ENCODE data around the gene DRD1. TPM values are rescaled to one million over a fixed set of nuclear protein-coding genes. Genes with fewer than 3 reads are reported as not detected.
"Not testable (repeated sequence)": the region's sequence is repeated elsewhere in the genome, so short reads cannot be mapped to it uniquely, and the experiment has no call there.

Gene DRD1
- total RNA-seq, 2 donors from 2014 or later: not detected

- Mint-ChIP-seq H3K27me3 (ENCODE audit: low read depth) (peaks cover 13% of the 10 kb centered on the region), H3K36me3 (ENCODE audit: insufficient read depth in 2 of 2) (peaks cover 0 to 3% of the 10 kb centered on the region in 2 donors), H3K4me3 (peak overlapping the region in 1 of 2 donors; percentile 11), H3K9me3 (peaks cover 0 to 3% of the 10 kb centered on the region in 2 donors), H3K4me1 (ENCODE audit: low read depth) (peaks cover 28% of the 10 kb centered on the region), H3K27ac (no peak overlapping the region)
- peak; percentile 97 to 98 for ATAC-seq (replicated peaks in 1 of 2)
- peak; percentile 78 to 80 for DNase-seq
These were observed 20.3 kb upstream of the DRD1 start for GRCh38 chr5:175464074-175464941.

- Mint-ChIP-seq H3K27me3 (ENCODE audit: low read depth) (peaks cover 13% of the 10 kb centered on the region), H3K27ac (no peak overlapping the region), H3K36me3 (ENCODE audit: insufficient read depth in 2 of 2) (peaks cover 0 to 2% of the 10 kb centered on the region in 2 donors), H3K4me3 (no peak overlapping the region), H3K4me1 (ENCODE audit: low read depth) (peaks cover 28% of the 10 kb centered on the region), H3K9me3 (peaks cover 0 to 2% of the 10 kb centered on the region in 2 donors)
- no peak for DNase-seq
- no peak for ATAC-seq (replicated peaks in 1 of 2)
These were observed 19.7 kb upstream of the DRD1 start for GRCh38 chr5:175463641-175464040.

- H3K9me3 Mint-ChIP-seq: no peaks in the 10 kb centered on the region
These were observed 17.4 kb upstream of the DRD1 start for GRCh38 chr5:175461370-175461769.

GRCh38 chr5:175460552-175460951, 16.6 kb upstream of the DRD1 start:
- DNase-seq: no peak
- ATAC-seq (replicated peaks in 1 of 2): no peak
- no peaks in the 10 kb centered on the region for H3K9me3 Mint-ChIP-seq
- H3K27me3 Mint-ChIP-seq (ENCODE audit: low read depth): peaks cover 7% of the 10 kb centered on the region
- no peak overlapping the region for H3K27ac Mint-ChIP-seq
- H3K36me3 Mint-ChIP-seq (ENCODE audit: insufficient read depth in 2 of 2): no peaks in the 10 kb centered on the region
- peaks cover 37% of the 10 kb centered on the region for H3K4me1 Mint-ChIP-seq (ENCODE audit: low read depth)
- no peak overlapping the region for H3K4me3 Mint-ChIP-seq

More at GRCh38 chr5:175461370-175461769, 17.4 kb upstream of the DRD1 start:
- H3K27ac Mint-ChIP-seq: no peak overlapping the region
- H3K27me3 Mint-ChIP-seq (ENCODE audit: low read depth): peaks cover 5% of the 10 kb centered on the region
- H3K4me1 Mint-ChIP-seq (ENCODE audit: low read depth): peaks cover 41% of the 10 kb centered on the region
- ATAC-seq (replicated peaks in 1 of 2): no peak
- DNase-seq: no peak
- H3K4me3 Mint-ChIP-seq: no peak overlapping the region
- no peaks in the 10 kb centered on the region for H3K36me3 Mint-ChIP-seq (ENCODE audit: insufficient read depth in 2 of 2)

- no peak overlapping the region for H3K27ac Mint-ChIP-seq
- ATAC-seq (replicated peaks in 1 of 2) (no peak), DNase-seq (no peak)
- H3K4me1 Mint-ChIP-seq (ENCODE audit: low read depth): peaks cover 33% of the 10 kb centered on the region
- H3K4me3 Mint-ChIP-seq: no peak overlapping the region
- H3K36me3 Mint-ChIP-seq (ENCODE audit: insufficient read depth in 2 of 2): no peaks in the 10 kb centered on the region
- no peaks in the 10 kb centered on the region for H3K9me3 Mint-ChIP-seq
- H3K27me3 Mint-ChIP-seq (ENCODE audit: low read depth): peaks cover 12% of the 10 kb centered on the region
These were observed 16.1 kb upstream of the DRD1 start for GRCh38 chr5:175460126-175460525.

GRCh38 chr5:175457466-175457865, 13.5 kb upstream of the DRD1 start:
- Mint-ChIP-seq H3K27me3 (ENCODE audit: low read depth) (peaks cover 35% of the 10 kb centered on the region), H3K4me3 (no peak overlapping the region), H3K36me3 (ENCODE audit: insufficient read depth in 2 of 2) (no peaks in the 10 kb centered on the region), H3K4me1 (ENCODE audit: low read depth) (peaks cover 24% of the 10 kb centered on the region), H3K9me3 (peaks cover 0 to 2% of the 10 kb centered on the region in 2 donors), H3K27ac (no peak overlapping the region)
- peak in 1 of 2 donors; percentile 6 for DNase-seq
- peak; percentile 93 for ATAC-seq (replicated peaks in 1 of 2)

- DNase-seq (no peak), ATAC-seq (replicated peaks in 1 of 2) (no peak)
- Mint-ChIP-seq H3K27ac (no peak overlapping the region), H3K9me3 (peaks cover 0 to 2% of the 10 kb centered on the region in 2 donors), H3K27me3 (ENCODE audit: low read depth) (peaks cover 45% of the 10 kb centered on the region), H3K4me1 (ENCODE audit: low read depth) (peaks cover 24% of the 10 kb centered on the region), H3K36me3 (ENCODE audit: insufficient read depth in 2 of 2) (no peaks in the 10 kb centered on the region), H3K4me3 (no peak overlapping the region)
These were observed 12.2 kb upstream of the DRD1 start for GRCh38 chr5:175456105-175456742.

GRCh38 chr5:175454338-175454737, 10.4 kb upstream of the DRD1 start:
- DNase-seq; H3K36me3 Mint-ChIP-seq (ENCODE audit: insufficient read depth in 2 of 2); H3K4me3 Mint-ChIP-seq; ATAC-seq (replicated peaks in 1 of 2); H3K9me3 Mint-ChIP-seq; H3K27ac Mint-ChIP-seq: not testable (repeated sequence)
- peaks cover 60% of the 10 kb centered on the region for H3K27me3 Mint-ChIP-seq (ENCODE audit: low read depth)
- peaks cover 19% of the 10 kb centered on the region for H3K4me1 Mint-ChIP-seq (ENCODE audit: low read depth)

- DNase-seq (no peak), ATAC-seq (replicated peaks in 1 of 2) (no peak)
- Mint-ChIP-seq H3K4me1 (ENCODE audit: low read depth) (peaks cover 11% of the 10 kb centered on the region), H3K27ac (no peak overlapping the region), H3K36me3 (ENCODE audit: insufficient read depth in 2 of 2) (no peaks in the 10 kb centered on the region), H3K4me3 (no peak overlapping the region), H3K9me3 (peaks cover 0 to 2% of the 10 kb centered on the region in 2 donors), H3K27me3 (ENCODE audit: low read depth) (peaks cover 74% of the 10 kb centered on the region)
These were observed 8.2 kb upstream of the DRD1 start for GRCh38 chr5:175452166-175452565.

- Mint-ChIP-seq H3K36me3 (ENCODE audit: insufficient read depth in 2 of 2) (no peaks in the 10 kb centered on the region), H3K27me3 (ENCODE audit: low read depth) (peaks cover 69% of the 10 kb centered on the region), H3K4me3 (no peak overlapping the region), H3K9me3 (no peaks in the 10 kb centered on the region), H3K4me1 (ENCODE audit: low read depth) (peaks cover 8% of the 10 kb centered on the region), H3K27ac (no peak overlapping the region)
- no peak for ATAC-seq (replicated peaks in 1 of 2)
- no peak for DNase-seq
These were observed 4.3 kb upstream of the DRD1 start for GRCh38 chr5:175448276-175448675.

- no peak overlapping the region for H3K27ac Mint-ChIP-seq
- H3K27me3 Mint-ChIP-seq (ENCODE audit: low read depth): peaks cover 69% of the 10 kb centered on the region
- ATAC-seq (replicated peaks in 1 of 2) (no peak), DNase-seq (no peak)
- no peaks in the 10 kb centered on the region for H3K36me3 Mint-ChIP-seq (ENCODE audit: insufficient read depth in 2 of 2)
- peaks cover 8% of the 10 kb centered on the region for H3K4me1 Mint-ChIP-seq (ENCODE audit: low read depth)
- H3K9me3 Mint-ChIP-seq: no peaks in the 10 kb centered on the region
- H3K4me3 Mint-ChIP-seq: no peak overlapping the region
These were observed 3.6 kb upstream of the DRD1 start for GRCh38 chr5:175447571-175447970.

- peaks cover 71% of the 10 kb centered on the region for H3K27me3 Mint-ChIP-seq (ENCODE audit: low read depth)
These were observed 2.4 kb upstream of the DRD1 start for GRCh38 chr5:175446378-175446777.

GRCh38 chr5:175444905-175445456, 999 bp upstream of the DRD1 start:
- no peaks in the 10 kb centered on the region for H3K9me3 Mint-ChIP-seq
- H3K27me3 Mint-ChIP-seq (ENCODE audit: low read depth): peaks cover 71% of the 10 kb centered on the region
- ATAC-seq (replicated peaks in 1 of 2) (peak; percentile 10 to 14), DNase-seq (no peak)
- H3K4me1 Mint-ChIP-seq (ENCODE audit: low read depth): peaks cover 8% of the 10 kb centered on the region
- H3K36me3 Mint-ChIP-seq (ENCODE audit: insufficient read depth in 2 of 2): no peaks in the 10 kb centered on the region
- H3K27ac Mint-ChIP-seq: no peak overlapping the region
- H3K4me3 Mint-ChIP-seq: peak overlapping the region; percentile 77 to 82

More at GRCh38 chr5:175446378-175446777, 2.4 kb upstream of the DRD1 start:
- H3K27ac Mint-ChIP-seq; H3K9me3 Mint-ChIP-seq; ATAC-seq (replicated peaks in 1 of 2); H3K4me3 Mint-ChIP-seq; H3K4me1 Mint-ChIP-seq (ENCODE audit: low read depth); H3K36me3 Mint-ChIP-seq (ENCODE audit: insufficient read depth in 2 of 2); DNase-seq: not testable (repeated sequence)

Data from activated T-cell treated with anti-CD3 and anti-CD28 coated beads, Interleukin-2, amount 50 U/mL, for 72 hours (primary cell).